GM12865 (cell line): ENCODE measurements around the gene HSD17B2.

Experiments
- DNase-seq: peaks from one replicate; pipeline ENCODE4 v3.0.0; 2010; ENCODE audit warnings: low read depth
- H3K4me3 ChIP-seq: 2 replicates; pipeline ENCODE4 v1.5.1; 2011; ENCODE audit warnings: mild to moderate bottlenecking, low read depth, low read length, control low read depth
- TF ChIP-seq, protein P1 (sequence below): IDR thresholded peaks from 2 replicates; pipeline ENCODE4 v1.5.1; 2011; ENCODE audit warnings: low read length, control low read depth, low read depth, inconsistent platforms; ENCODE audit not compliant: insufficient read depth; ENCODE audit errors: missing control alignments

The HSD17B2 gene

DNA sequence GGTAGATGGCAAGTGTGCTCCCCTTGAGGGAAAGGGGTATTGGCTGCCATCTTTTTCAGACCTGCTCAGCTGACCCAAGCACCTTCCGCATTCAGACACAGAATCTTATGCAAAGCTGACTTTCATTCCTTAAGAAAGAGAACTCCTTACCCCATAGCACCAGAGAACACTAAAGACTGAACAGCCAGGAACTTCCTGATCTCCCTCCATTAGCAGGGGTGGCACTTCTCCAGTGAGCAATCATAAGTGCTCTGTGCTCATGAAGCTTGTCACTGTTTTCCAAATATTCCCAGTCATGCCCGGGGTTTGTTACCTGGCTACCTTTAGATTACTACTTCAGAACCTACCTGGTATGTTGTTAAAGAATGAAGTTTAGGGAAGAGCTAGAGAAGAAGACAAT lies 11.9 kb downstream of the HSD17B2 start:
- TF ChIP-seq, protein P1, sequence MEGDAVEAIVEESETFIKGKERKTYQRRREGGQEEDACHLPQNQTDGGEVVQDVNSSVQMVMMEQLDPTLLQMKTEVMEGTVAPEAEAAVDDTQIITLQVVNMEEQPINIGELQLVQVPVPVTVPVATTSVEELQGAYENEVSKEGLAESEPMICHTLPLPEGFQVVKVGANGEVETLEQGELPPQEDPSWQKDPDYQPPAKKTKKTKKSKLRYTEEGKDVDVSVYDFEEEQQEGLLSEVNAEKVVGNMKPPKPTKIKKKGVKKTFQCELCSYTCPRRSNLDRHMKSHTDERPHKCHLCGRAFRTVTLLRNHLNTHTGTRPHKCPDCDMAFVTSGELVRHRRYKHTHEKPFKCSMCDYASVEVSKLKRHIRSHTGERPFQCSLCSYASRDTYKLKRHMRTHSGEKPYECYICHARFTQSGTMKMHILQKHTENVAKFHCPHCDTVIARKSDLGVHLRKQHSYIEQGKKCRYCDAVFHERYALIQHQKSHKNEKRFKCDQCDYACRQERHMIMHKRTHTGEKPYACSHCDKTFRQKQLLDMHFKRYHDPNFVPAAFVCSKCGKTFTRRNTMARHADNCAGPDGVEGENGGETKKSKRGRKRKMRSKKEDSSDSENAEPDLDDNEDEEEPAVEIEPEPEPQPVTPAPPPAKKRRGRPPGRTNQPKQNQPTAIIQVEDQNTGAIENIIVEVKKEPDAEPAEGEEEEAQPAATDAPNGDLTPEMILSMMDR: no peak
- DNase-seq: no peak
- H3K4me3 ChIP-seq: no peak overlapping the region

DNA sequence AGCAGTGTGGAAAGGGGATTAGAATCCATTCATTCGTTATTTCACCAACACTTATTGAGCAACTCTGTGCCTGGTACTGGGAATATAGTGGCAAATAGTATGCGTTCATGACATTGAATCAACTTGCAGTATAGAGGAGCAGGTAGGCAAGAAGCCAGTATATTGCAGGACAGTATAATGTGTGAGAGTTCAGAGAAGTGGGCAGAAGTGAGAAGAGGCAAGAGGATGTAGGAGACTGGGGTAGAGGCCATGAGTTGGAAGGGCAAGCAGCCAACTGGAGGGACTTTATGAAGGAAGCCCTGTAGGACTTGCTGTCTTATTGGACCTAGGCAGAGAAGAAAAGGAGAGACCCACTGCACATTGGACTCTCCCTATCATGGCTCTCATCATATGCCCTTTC lies 12.3 kb downstream of the HSD17B2 start:
- no peak for DNase-seq
- TF ChIP-seq, protein P1: no peak
- H3K4me3 ChIP-seq: no peak overlapping the region

DNA sequence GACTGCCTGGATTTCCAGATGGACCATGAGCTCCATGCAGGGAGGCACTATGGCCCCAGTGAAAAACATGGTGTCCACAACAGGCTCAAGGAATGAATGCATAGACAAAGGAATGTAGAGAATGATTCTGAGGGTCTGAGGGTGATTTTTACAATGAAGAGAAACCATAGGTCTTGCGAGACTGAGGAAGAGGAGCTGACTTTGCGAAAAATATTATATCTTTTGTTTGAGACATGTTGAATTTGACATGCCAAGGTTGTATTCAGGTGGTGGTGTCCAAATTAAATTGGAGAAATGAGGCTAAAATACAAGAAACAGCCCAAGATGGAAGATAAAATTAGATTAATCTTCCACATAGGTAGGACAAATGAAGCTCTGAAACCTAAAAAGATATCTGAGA lies 12.7 kb downstream of the HSD17B2 start:
- DNase-seq: no peak
- no peak overlapping the region for H3K4me3 ChIP-seq
- TF ChIP-seq, protein P1: no peak

DNA sequence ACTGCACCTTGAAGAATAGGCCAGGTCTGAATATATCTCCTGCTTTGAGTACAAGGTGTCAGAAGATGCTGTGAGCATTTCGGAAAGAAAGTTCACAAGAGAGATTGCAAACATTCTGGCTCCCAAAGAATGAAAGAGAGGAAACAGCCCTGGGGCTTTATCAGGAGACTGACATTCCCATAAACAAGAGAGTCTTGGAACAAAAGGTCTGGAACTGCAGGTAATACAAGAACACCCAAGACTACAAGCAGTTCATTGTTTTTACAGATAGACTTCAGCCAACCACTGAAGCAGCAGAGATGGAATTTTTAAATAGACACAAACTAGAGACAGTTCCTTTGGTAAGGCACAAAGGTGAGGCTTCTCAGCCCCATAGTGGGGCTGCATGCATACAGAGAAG lies 14.4 kb downstream of the HSD17B2 start:
- TF ChIP-seq, protein P1: no peak
- DNase-seq: no peak
- H3K4me3 ChIP-seq: no peak overlapping the region

DNA sequence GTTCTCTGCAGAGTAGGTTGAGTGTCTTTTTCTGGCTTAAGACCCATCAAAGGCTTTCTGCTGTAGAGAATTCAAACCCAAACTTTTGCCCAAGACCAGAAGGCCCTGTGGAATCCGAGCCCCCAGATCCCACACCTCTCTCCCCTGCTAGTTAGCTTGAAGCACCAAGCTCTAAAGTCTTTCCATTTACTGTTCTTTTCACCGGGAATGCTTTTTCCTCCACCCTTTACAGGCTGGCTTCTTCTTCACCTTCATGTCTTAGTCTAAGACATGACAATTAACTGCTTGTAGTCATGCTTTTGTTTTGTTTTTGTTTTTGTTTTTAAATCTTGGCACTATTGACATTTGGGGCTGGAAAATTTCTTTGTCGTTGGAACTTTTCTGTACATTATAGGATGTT lies 15.5 kb downstream of the HSD17B2 start:
- no peak for DNase-seq
- TF ChIP-seq, protein P1: no peak
- no peak overlapping the region for H3K4me3 ChIP-seq

DNA sequence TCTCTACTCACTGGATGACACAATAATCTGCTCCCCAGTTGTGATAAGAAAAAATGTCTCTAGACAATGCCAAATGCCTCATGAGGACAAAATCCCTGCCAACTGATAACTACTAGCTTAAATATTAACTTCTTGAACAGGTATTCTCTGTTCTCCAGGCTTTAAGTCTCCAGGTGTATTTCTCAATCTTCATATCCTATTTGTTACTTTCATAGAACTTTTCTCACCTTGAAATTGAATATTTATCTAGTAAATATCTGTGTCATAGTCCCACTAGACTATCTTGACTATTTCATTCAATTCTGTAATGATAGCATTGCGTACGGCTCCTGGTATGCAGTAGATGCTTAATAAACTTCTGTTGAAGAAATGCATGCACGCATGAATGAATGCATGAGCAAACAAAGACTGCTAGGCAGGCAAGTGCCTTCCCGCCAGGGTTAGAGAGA lies 15.9 kb downstream of the HSD17B2 start:
- TF ChIP-seq, protein P1: no peak
- H3K4me3 ChIP-seq: no peak overlapping the region

DNA sequence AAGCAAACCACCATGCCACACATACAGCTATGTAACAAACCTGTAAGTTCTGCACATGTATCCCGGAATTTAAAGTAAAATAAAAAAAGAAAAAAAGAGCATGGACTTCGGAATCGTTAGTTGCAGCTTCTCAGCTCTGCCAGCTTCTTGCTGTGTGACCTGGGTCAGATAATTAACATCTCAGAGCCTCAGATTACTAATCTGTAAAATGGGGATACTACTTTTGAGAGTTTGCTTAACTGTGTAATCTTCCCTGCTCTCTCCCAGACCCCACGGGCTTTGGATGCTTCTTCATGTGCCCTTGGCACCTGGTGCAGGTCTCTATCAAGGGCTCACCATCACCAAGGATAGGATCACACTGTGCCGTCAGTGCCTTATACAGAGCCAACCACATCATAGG lies 16.6 kb downstream of the HSD17B2 start:
- no peak for DNase-seq
- TF ChIP-seq, protein P1: no peak
- H3K4me3 ChIP-seq: no peak overlapping the region

More for the DNA sequence above, 15.9 kb downstream of the HSD17B2 start:
- no peak for DNase-seq
